Loucy (cell line): ENCODE results near the gene RSAD2.

Source experiments
- CTCF ChIP-seq: fragments of 200-600 bp; sonication (generic); conservative IDR thresholded peaks from 2 replicates; pipeline ENCODE4 v1.5.1; 2014; ENCODE audit warnings: mild to moderate bottlenecking, antibody characterized with exemption, low read length
- EZH2phosphoT487 ChIP-seq: fragments of 200-600 bp; IDR thresholded peaks from 2 replicates; pipeline ENCODE4 v1.6.1; 2018; ENCODE audit warnings: antibody characterized with exemption, mild to moderate bottlenecking, moderate library complexity, borderline replicate concordance

- TF ChIP-seq CTCF (peak; percentile 81), EZH2phosphoT487 (no peak)
Measured at GRCh38 chr2:6866275-6866671, 11.3 kb upstream of the RSAD2 start.
